WTC11 (cell line): ENCODE results near the gene ELF5. TPM values are rescaled to one million over a fixed set of nuclear protein-coding genes. Genes with fewer than 3 reads are reported as not detected.

Source experiments
- ATAC-seq: fragments of 200-7000 bp; cut with Tn5 transposase; 2 replicates; pipeline ENCODE4 v1.10.0; 2021; ENCODE audit warnings: mild to moderate bottlenecking, moderate library complexity
- CTCF ChIA-PET: fragments of 300-600 bp; sonication (Branson Sonifier 250); formaldehyde crosslinking; loops from one replicate; lab custom pipeline; 2021; ENCODE audit warnings: antibody characterized with exemption; lab: Charles Lee
- POLR2A ChIA-PET: fragments of 350-600 bp; sonication (Branson Sonifier 250); formaldehyde crosslinking; loops from one replicate; lab custom pipeline; 2021; ENCODE audit warnings: antibody characterized with exemption; lab: Charles Lee
- DNase-seq: peaks from one replicate; pipeline ENCODE4 v3.0.0; 2021; ENCODE audit warnings: low spot score
- H3K27ac Mint-ChIP-seq: 2 replicates; pipeline ENCODE4 v1.8.0; 2021; ENCODE audit warnings: mixed read lengths
- H3K27me3 Mint-ChIP-seq: 2 replicates; pipeline ENCODE4 v1.8.0; 2021; ENCODE audit warnings: low read depth, mild to moderate bottlenecking, moderate library complexity, mixed read lengths
- H3K36me3 Mint-ChIP-seq: 2 replicates; pipeline ENCODE4 v1.8.0; 2021; ENCODE audit warnings: mixed read lengths
- H3K4me1 Mint-ChIP-seq: 2 replicates; pipeline ENCODE4 v1.8.0; 2022; ENCODE audit warnings: mixed read lengths
- H3K4me3 Mint-ChIP-seq: 2 replicates; pipeline ENCODE4 v1.8.0; 2021; ENCODE audit warnings: mild to moderate bottlenecking, moderate library complexity, mixed read lengths
- H3K9me3 Mint-ChIP-seq: 2 replicates; pipeline ENCODE4 v1.8.0; 2021; ENCODE audit warnings: mixed read lengths
- AR ChIP-seq: fragments of 250-450 bp; sonication (Bioruptor Pico); IDR thresholded peaks from 2 replicates; pipeline ENCODE4 v1.9.0; 2021; ENCODE audit warnings: mild to moderate bottlenecking
- ATF2 ChIP-seq: sonication (generic); formaldehyde crosslinking; IDR thresholded peaks from 2 replicates; pipeline ENCODE4 v1.8.1; 2022; ENCODE audit warnings: low read depth, missing genetic modification reagents, borderline replicate concordance
- CBFB ChIP-seq: sonication (generic); formaldehyde crosslinking; IDR thresholded peaks from 2 replicates; pipeline ENCODE4 v1.8.1; 2022; ENCODE audit warnings: mild to moderate bottlenecking, low read depth, missing genetic modification reagents
- E2F1 ChIP-seq: sonication (generic); formaldehyde crosslinking; IDR thresholded peaks from 2 replicates; pipeline ENCODE4 v1.8.0; 2022; ENCODE audit warnings: mild to moderate bottlenecking, missing genetic modification reagents
- ESRRA ChIP-seq: sonication (generic); formaldehyde crosslinking; IDR thresholded peaks from 2 replicates; pipeline ENCODE4 v1.8.1; 2022; ENCODE audit warnings: mild to moderate bottlenecking, missing genetic modification reagents, borderline replicate concordance
- KAT7 ChIP-seq: sonication (generic); formaldehyde crosslinking; IDR thresholded peaks from 2 replicates; pipeline ENCODE4 v1.8.1; 2023; ENCODE audit warnings: missing genetic modification reagents, mild to moderate bottlenecking, borderline replicate concordance
- MAX ChIP-seq: sonication (generic); formaldehyde crosslinking; IDR thresholded peaks from 2 replicates; pipeline ENCODE4 v1.8.0; 2022; ENCODE audit warnings: mild to moderate bottlenecking, missing genetic modification reagents
- MXD4 ChIP-seq: fragments of 250-450 bp; sonication (Bioruptor Pico); IDR thresholded peaks from 2 replicates; pipeline ENCODE4 v1.8.0; 2021; ENCODE audit warnings: mild to moderate bottlenecking, moderate library complexity, borderline replicate concordance
- MYBL2 ChIP-seq: sonication (generic); formaldehyde crosslinking; IDR thresholded peaks from 2 replicates; pipeline ENCODE4 v1.8.1; 2023; ENCODE audit warnings: mild to moderate bottlenecking, moderate library complexity, missing genetic modification reagents
- NR1H2 ChIP-seq: sonication (generic); formaldehyde crosslinking; IDR thresholded peaks from 2 replicates; pipeline ENCODE4 v1.9.0; 2021; ENCODE audit warnings: mild to moderate bottlenecking, moderate library complexity, missing genetic modification reagents
- NR3C1 ChIP-seq: sonication (generic); formaldehyde crosslinking; conservative IDR thresholded peaks from 2 replicates; pipeline ENCODE4 v1.8.1; 2023; ENCODE audit warnings: low read depth, mild to moderate bottlenecking, missing genetic modification reagents
- OVOL2 ChIP-seq: fragments of 250-450 bp; sonication (Bioruptor Pico); IDR thresholded peaks from 2 replicates; pipeline ENCODE4 v1.9.0; 2021; ENCODE audit warnings: mild to moderate bottlenecking, borderline replicate concordance
- PRDM15 ChIP-seq: sonication (generic); formaldehyde crosslinking; IDR thresholded peaks from 2 replicates; pipeline ENCODE4 v1.8.0; 2022; ENCODE audit warnings: missing genetic modification reagents
- PREB ChIP-seq: sonication (generic); formaldehyde crosslinking; IDR thresholded peaks from 2 replicates; pipeline ENCODE4 v1.8.1; 2022; ENCODE audit warnings: mild to moderate bottlenecking, missing genetic modification reagents, moderate library complexity, borderline replicate concordance
- ZBTB43 ChIP-seq: sonication (generic); formaldehyde crosslinking; IDR thresholded peaks from 2 replicates; pipeline ENCODE4 v1.8.1; 2023; ENCODE audit warnings: mild to moderate bottlenecking, missing genetic modification reagents
- ZNF219 ChIP-seq: sonication (generic); formaldehyde crosslinking; IDR thresholded peaks from 2 replicates; pipeline ENCODE4 v1.8.0; 2023; ENCODE audit warnings: missing genetic modification reagents, mild to moderate bottlenecking, borderline replicate concordance
- total RNA-seq: library from RNA; stranded (reverse); gene quantifications from 3 replicates; pipeline ENCODE4 v1.2.3, GENCODE V29; 2021

Gene ELF5
- total RNA-seq, 1 experiment from 2014 or later, result not detected

- no peak for ATAC-seq
- peaks cover 17% of the 10 kb centered on the region for H3K9me3 Mint-ChIP-seq
- no peak overlapping the region for H3K4me3 Mint-ChIP-seq
- H3K27ac Mint-ChIP-seq, result no peak overlapping the region
- no peaks in the 10 kb centered on the region for H3K4me1 Mint-ChIP-seq
- TF ChIP-seq KAT7 (CRISPR knock-in tag) (no peak), NR3C1 (CRISPR knock-in tag) (no peak), PREB (no peak), AR (CRISPR knock-in tag) (no peak), MYBL2 (no peak), ZNF219 (CRISPR knock-in tag) (no peak), MXD4 (CRISPR knock-in tag) (no peak), OVOL2 (CRISPR knock-in tag) (no peak), CBFB (CRISPR knock-in tag) (no peak), PRDM15 (CRISPR knock-in tag) (no peak), ATF2 (CRISPR knock-in tag) (no peak), ZBTB43 (CRISPR knock-in tag) (no peak), MAX (CRISPR knock-in tag) (no peak), NR1H2 (CRISPR knock-in tag) (no peak), E2F1 (CRISPR knock-in tag) (no peak), ESRRA (CRISPR knock-in tag) (no peak)
- peaks cover 2% of the 10 kb centered on the region for H3K27me3 Mint-ChIP-seq
- DNase-seq, result no peak
- POLR2A ChIA-PET, result no interaction called here
- CTCF ChIA-PET, result interaction anchor here (0.7 kb wide), 1 partner anchor 363 kb away, joined by 3 read pairs; no protein-coding TSS in a partner anchor
- H3K36me3 Mint-ChIP-seq, result no peaks in the 10 kb centered on the region
Observed at GRCh38 chr11:34537636-34538035, 24.0 kb upstream of the ELF5 start.
